Retinal pigment epithelial cell (primary cell): Measurements from ENCODE around the gene KAT6B.

ENCODE experiments used
- DNase-seq: peaks from one replicate; pipeline ENCODE4 v3.0.0-alpha.2; 2010; ENCODE audit warnings: low read depth
- H3K4me3 ChIP-seq: 2 replicates; pipeline ENCODE4 v1.5.1; 2011; ENCODE audit warnings: mild to moderate bottlenecking, low read length, control low read depth, moderate library complexity
- CTCF ChIP-seq: conservative IDR thresholded peaks from 2 replicates; pipeline ENCODE4 v1.5.1; 2011; ENCODE audit warnings: low read depth, low read length, control low read depth, inconsistent platforms

KAT6B gene

DNA sequence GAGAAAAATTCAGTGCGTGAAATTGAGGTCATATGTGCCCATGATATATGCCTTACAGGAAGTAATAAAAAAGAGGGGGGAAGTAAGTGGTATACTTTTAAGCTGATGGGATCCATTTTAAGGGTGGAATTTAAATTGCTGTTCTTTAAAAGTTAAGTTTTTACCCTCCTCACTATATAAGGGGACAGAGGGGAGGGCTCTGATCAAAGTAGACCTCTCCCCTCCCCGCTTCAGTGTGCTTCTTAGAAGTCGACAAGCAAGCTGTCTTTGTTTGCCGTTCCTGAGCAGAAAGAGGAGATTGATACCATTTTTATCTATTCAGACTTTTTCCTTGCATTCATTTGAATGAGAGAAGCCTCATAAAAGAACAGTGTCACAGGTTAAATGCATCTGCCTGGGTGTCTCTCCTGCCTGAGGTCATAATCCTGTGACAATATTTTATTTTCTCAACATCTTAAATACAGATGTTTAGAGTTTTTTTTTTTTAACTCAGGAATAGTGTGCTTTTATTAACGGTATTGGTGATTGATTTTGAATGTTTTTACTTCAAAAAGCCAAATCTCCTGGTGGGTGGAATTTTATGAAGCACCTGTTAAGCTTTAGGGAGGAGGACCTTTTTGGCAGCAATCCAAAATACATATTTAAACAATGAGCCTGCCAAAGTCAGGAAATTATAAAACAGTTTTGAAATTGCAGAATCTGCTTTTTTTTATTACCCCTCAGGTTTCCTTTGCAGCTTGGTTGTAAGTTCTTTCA, 141.7 kb downstream of the KAT6B start:
- no peak overlapping the region for H3K4me3 ChIP-seq
- TF ChIP-seq CTCF = no peak
- no peak for DNase-seq

- no peak for TF ChIP-seq CTCF
- no peak for DNase-seq
- H3K4me3 ChIP-seq = no peak overlapping the region
Observed at GRCh38 chr10:74968667-74969061, 142.3 kb downstream of the KAT6B start.

- DNase-seq = no peak
- no peak for TF ChIP-seq CTCF
- H3K4me3 ChIP-seq = no peak overlapping the region
Observed at GRCh38 chr10:74969093-74969492, 142.7 kb downstream of the KAT6B start.

DNA sequence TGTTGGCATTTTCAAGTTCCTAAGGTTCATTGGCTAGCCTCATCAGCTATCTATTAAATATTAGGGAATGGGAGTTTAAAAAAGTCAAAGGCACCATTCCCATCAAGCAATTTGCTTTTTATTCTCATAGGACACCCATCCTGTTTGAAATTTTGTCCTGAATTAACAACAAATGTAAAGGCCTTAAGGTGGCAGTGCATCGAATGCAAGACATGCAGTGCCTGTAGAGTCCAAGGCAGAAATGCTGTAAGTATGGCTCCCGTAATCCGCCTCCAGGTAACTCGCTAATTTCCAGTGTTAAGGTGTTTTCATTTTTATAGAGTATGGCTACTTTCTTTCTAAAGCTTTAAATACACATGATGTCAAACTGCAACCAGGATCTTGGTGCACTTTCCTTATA, 143.1 kb downstream of the KAT6B start:
- no peak for DNase-seq
- no peak overlapping the region for H3K4me3 ChIP-seq
- no peak for TF ChIP-seq CTCF

GRCh38 chr10:74973741-74974392, 147.5 kb downstream of the KAT6B start:
- no peak for DNase-seq
- no peak for TF ChIP-seq CTCF
- no peak overlapping the region for H3K4me3 ChIP-seq

DNA sequence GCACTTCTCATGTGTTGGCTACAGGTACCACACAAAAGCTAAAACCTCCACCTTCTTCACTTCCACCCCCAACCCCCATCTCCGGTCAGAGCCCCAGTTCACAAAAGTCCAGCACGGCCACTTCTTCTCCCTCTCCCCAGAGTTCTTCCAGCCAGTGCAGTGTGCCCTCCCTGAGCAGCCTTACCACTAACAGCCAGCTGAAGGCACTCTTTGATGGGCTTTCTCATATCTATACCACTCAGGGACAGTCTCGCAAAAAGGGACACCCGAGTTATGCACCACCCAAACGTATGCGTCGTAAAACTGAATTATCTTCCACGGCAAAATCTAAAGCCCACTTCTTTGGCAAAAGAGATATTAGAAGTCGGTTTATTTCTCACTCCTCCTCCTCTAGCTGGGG, 149.4 kb downstream of the KAT6B start:
- H3K4me3 ChIP-seq = no peak overlapping the region
- no peak for DNase-seq
- TF ChIP-seq CTCF = no peak

GRCh38 chr10:74976565-74976964, 150.2 kb downstream of the KAT6B start:
- no peak for DNase-seq
- TF ChIP-seq CTCF = no peak
- no peak overlapping the region for H3K4me3 ChIP-seq
